Endothelial cell of umbilical vein (primary cell): ENCODE results near the gene FBXO8. TPM values are rescaled to one million over a fixed set of nuclear protein-coding genes. Genes with fewer than 3 reads are reported as not detected.

ENCODE experiments used
- BruUV-seq: library from RNA; stranded (reverse); fragments of 400-500 nt; replicated peaks from 2 replicates; lab custom pipeline; 2021; lab: Mats Ljungman, UMichigan
- CTCF ChIA-PET: fragments of 300-600, 350-600 bp; sonication (Branson Sonifier 250); formaldehyde crosslinking; loops from one replicate; lab custom pipeline; 2021; ENCODE audit warnings: antibody characterized with exemption, inconsistent platforms; lab: Charles Lee
- POLR2A ChIA-PET: fragments of 300-600, 350-600 bp; sonication (Branson Sonifier 250); formaldehyde crosslinking; loops from one replicate; lab custom pipeline; 2021; ENCODE audit warnings: antibody characterized with exemption, inconsistent platforms; lab: Charles Lee
- DNase-seq: peaks from one replicate; pipeline ENCODE4 v3.0.0-alpha.2; 2011; ENCODE audit warnings: low read depth, low spot score
- FAIRE-seq: peaks from 2 replicates; lab custom pipeline; 2011; peaks lifted over from hg19 to GRCh38; lab: Jason Lieb, UNC
- H2AFZ ChIP-seq: 2 replicates; pipeline ENCODE4 v1.6.0; 2012; ENCODE audit warnings: low read depth, low read length, control low read depth, inconsistent platforms
- H3K27ac ChIP-seq: 2 replicates; pipeline ENCODE4 v1.5.1; 2011; ENCODE audit warnings: low read depth, mild to moderate bottlenecking, control low read depth, low read length, moderate library complexity; ENCODE audit not compliant: insufficient read depth
- H3K27me3 ChIP-seq, 2 experiments: 2 replicates each; pipeline versions ENCODE4 v1.6.0 to v1.6.1; 2011; ENCODE audit warnings: low read length in 2 of 2, mixed read lengths in 1 of 2; ENCODE audit not compliant: control insufficient read depth in 2 of 2, insufficient read depth in 2 of 2
- H3K36me3 ChIP-seq, 2 experiments: 2 replicates in 1 of 2; 3 replicates in 1 of 2; pipeline ENCODE4 v1.5.1; 2011; ENCODE audit warnings: low read length in 2 of 2, mild to moderate bottlenecking in 1 of 2, moderate library complexity in 1 of 2; ENCODE audit not compliant: control insufficient read depth in 2 of 2, insufficient read depth in 2 of 2; ENCODE audit errors: extremely low read depth in 1 of 2
- H3K4me1 ChIP-seq: 3 replicates; pipeline ENCODE4 v1.5.1; 2011; ENCODE audit warnings: mild to moderate bottlenecking, low read length; ENCODE audit not compliant: control insufficient read depth, insufficient read depth; ENCODE audit errors: extremely low read depth
- H3K4me2 ChIP-seq: 2 replicates; pipeline ENCODE4 v1.6.1; 2011; ENCODE audit warnings: low read length, control low read depth, mixed read lengths; ENCODE audit not compliant: insufficient read depth
- H3K4me3 ChIP-seq, 3 experiments: fragments of 200-600 bp in 1 of 3; sonication (generic), shearing (Covaris generic) in 1 of 3; replicated peaks in 1 of 3; 2 replicates each; pipeline ENCODE4 v1.5.1; 2011 to 2016; ENCODE audit warnings: control low read depth in 3 of 3, low read length in 3 of 3, mild to moderate bottlenecking in 2 of 3, inconsistent platforms in 1 of 3, low read depth in 1 of 3, moderate library complexity in 1 of 3; ENCODE audit not compliant: insufficient read depth in 1 of 3
- H3K79me2 ChIP-seq: 2 replicates; pipeline ENCODE4 v1.6.0; 2012; ENCODE audit warnings: low read length, inconsistent platforms; ENCODE audit not compliant: control insufficient read depth, insufficient read depth
- H3K9ac ChIP-seq: replicated peaks from 2 replicates; pipeline ENCODE3; 2011; ENCODE audit warnings: low read length, control low read depth; ENCODE audit not compliant: insufficient read depth; ENCODE audit errors: extremely low read depth
- H3K9me1 ChIP-seq: replicated peaks from 3 replicates; pipeline ENCODE4 v1.6.0; 2011; ENCODE audit warnings: mild to moderate bottlenecking, low read length; ENCODE audit not compliant: control insufficient read depth, insufficient read depth; ENCODE audit errors: extremely low read depth
- H3K9me3 ChIP-seq: replicated peaks from 2 replicates; pipeline ENCODE4 v1.5.1; 2012; ENCODE audit warnings: low read length, inconsistent platforms; ENCODE audit not compliant: control insufficient read depth, insufficient read depth
- H4K20me1 ChIP-seq: replicated peaks from 2 replicates; pipeline ENCODE3; 2011; ENCODE audit warnings: mild to moderate bottlenecking, low read length; ENCODE audit not compliant: control insufficient read depth, insufficient read depth; ENCODE audit errors: extremely low read depth
- EZH2 ChIP-seq: IDR thresholded peaks from 2 replicates; pipeline ENCODE4 v1.6.1; 2012; ENCODE audit warnings: borderline replicate concordance, low read depth, mild to moderate bottlenecking, moderate library complexity, low read length, inconsistent platforms; ENCODE audit not compliant: severe bottlenecking
- FOS ChIP-seq: IDR thresholded peaks from 2 replicates; pipeline ENCODE4 v1.6.1; 2011; ENCODE audit warnings: mild to moderate bottlenecking, low read length, moderate library complexity, borderline replicate concordance; ENCODE audit not compliant: insufficient read depth
- GATA2 ChIP-seq: IDR thresholded peaks from 2 replicates; pipeline ENCODE4 v1.7.0; 2011; ENCODE audit warnings: low read depth, mild to moderate bottlenecking, moderate library complexity, mixed read lengths, low read length; ENCODE audit not compliant: insufficient read length, insufficient read depth
- JUN ChIP-seq: IDR thresholded peaks from 2 replicates; pipeline ENCODE4 v1.6.1; 2011; ENCODE audit warnings: borderline replicate concordance, low read depth; ENCODE audit not compliant: insufficient read length, insufficient read depth
- MAX ChIP-seq: IDR thresholded peaks from 2 replicates; pipeline ENCODE4 v1.6.1; 2011; ENCODE audit not compliant: insufficient read depth, insufficient read length
- MYC ChIP-seq: IDR thresholded peaks from one replicate; pipeline ENCODE4 v1.6.1; 2011; ENCODE audit warnings: mild to moderate bottlenecking, low read depth, low read length
- POLR2A ChIP-seq: IDR thresholded peaks from 2 replicates; pipeline ENCODE4 v1.6.1; 2012; ENCODE audit warnings: low read depth, mild to moderate bottlenecking, control low read depth, low read length
- POLR2AphosphoS5 ChIP-seq: IDR thresholded peaks from 2 replicates; pipeline ENCODE4 v1.6.1; 2012; ENCODE audit warnings: low read depth, mild to moderate bottlenecking, control low read depth, low read length, moderate library complexity; ENCODE audit not compliant: insufficient read depth
- dilution Hi-C: fragments of 300-500 bp; cut with MboI; formaldehyde crosslinking; loops from one replicate; pipeline ENCODE4 v1.15.0; 2019; ENCODE audit warnings: low sequenced_read_pairs; ENCODE audit not compliant: extremely low pct_ligation_motif_present
- intact Hi-C: fragments of 100-400 bp; cut with micrococcal nuclease; formaldehyde crosslinking; loops from one replicate; pipeline ENCODE4 v1.10.0; 2022
- polyA plus RNA-seq, 4 experiments: library from polyadenylated mRNA; depleted of rRNA in 3 of 4; stranded (reverse) in 3 of 4; unstranded in 1 of 4; fragments of >200 nt; gene quantifications; 2 replicates each; pipeline versions ENCODE4 v1.2.1 to v1.2.3, GENCODE V29; 2011 to 2012; ENCODE audit warnings: missing spikeins in 1 of 4
- total RNA-seq: library from RNA; stranded (reverse); gene quantifications from 2 replicates; pipeline ENCODE4 v1.2.3, GENCODE V29; 2021
- TF ChIP-seq, protein P1 (sequence below), 2 donors: IDR thresholded peaks; 1 replicate in 1 of 2; 2 replicates in 1 of 2; pipeline ENCODE4 v1.5.1; 2011; ENCODE audit warnings: low read length in 2 of 2, mild to moderate bottlenecking in 2 of 2, moderate library complexity in 2 of 2, control low read depth in 1 of 2, inconsistent platforms in 1 of 2, low read depth in 1 of 2; ENCODE audit not compliant: insufficient read depth in 1 of 2; ENCODE audit errors: extremely low read depth in 1 of 2

The FBXO8 gene
- total and polyA plus RNA-seq, 2 donors (not counting 3 experiments of a cell fraction or from before 2014, with no cell fraction given) = 9.9 to 14.5 TPM

DNA sequence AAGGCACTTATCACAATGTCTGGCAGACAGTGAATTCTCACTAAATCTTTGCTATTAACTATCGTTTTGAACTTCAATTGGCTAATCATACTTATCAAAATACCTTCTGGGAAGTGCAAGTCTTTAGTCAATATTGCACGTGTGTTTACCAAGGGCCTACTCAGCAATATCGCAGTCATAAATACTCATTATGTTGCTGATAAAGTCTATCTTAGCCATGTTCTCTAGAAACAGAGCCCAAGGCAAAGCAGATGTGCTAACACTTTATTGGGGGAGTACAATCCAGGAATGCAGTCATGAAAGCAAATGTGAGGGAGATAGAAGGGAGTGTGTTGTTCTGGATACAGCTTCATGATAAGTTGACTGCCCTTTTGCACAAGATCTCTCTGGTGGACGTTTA lies 90.5 kb downstream of the FBXO8 start:
- Histone ChIP-seq H3K79me2 (no peaks in the 10 kb centered on the region), H3K4me1 (no peaks in the 10 kb centered on the region), H3K27me3 (peaks cover 1 to 4% of the 10 kb centered on the region in 2 experiments), H3K27ac (no peak overlapping the region), H4K20me1 (no peaks in the 10 kb centered on the region), H3K9ac (no peak overlapping the region), H3K36me3 (no peaks in the 10 kb centered on the region), H3K9me1 (no peaks in the 10 kb centered on the region), H3K4me2 (no peak overlapping the region), H2AFZ (no peak overlapping the region), H3K9me3 (no peaks in the 10 kb centered on the region), H3K4me3 (no peak overlapping the region)
- ChIA-PET POLR2A (no interaction called here), CTCF (interaction anchor here (1.1 to 1.5 kb wide), 2 partner anchors 13 to 15 kb away, joined by 3 read pairs; no protein-coding TSS in a partner anchor)
- dilution Hi-C loops = no loop called here
- TF ChIP-seq FOS = no peak
- TF ChIP-seq POLR2A = no peak
- no peak for TF ChIP-seq MAX
- no peak for TF ChIP-seq MYC
- TF ChIP-seq POLR2AphosphoS5 = no peak
- no peak for TF ChIP-seq GATA2
- TF ChIP-seq EZH2 = no peak
- TF ChIP-seq, protein P1, sequence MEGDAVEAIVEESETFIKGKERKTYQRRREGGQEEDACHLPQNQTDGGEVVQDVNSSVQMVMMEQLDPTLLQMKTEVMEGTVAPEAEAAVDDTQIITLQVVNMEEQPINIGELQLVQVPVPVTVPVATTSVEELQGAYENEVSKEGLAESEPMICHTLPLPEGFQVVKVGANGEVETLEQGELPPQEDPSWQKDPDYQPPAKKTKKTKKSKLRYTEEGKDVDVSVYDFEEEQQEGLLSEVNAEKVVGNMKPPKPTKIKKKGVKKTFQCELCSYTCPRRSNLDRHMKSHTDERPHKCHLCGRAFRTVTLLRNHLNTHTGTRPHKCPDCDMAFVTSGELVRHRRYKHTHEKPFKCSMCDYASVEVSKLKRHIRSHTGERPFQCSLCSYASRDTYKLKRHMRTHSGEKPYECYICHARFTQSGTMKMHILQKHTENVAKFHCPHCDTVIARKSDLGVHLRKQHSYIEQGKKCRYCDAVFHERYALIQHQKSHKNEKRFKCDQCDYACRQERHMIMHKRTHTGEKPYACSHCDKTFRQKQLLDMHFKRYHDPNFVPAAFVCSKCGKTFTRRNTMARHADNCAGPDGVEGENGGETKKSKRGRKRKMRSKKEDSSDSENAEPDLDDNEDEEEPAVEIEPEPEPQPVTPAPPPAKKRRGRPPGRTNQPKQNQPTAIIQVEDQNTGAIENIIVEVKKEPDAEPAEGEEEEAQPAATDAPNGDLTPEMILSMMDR (IDR thresholded peaks at IDR 0.05; ENCODE audit: extremely low read depth in 1 of 2, insufficient read depth in 1 of 2, low read depth in 1 of 2, low read length in 2 of 2) = no peak
- TF ChIP-seq JUN = no peak
- BruUV-seq = no TSS peak
- FAIRE-seq (no peak), DNase-seq (no peak)
- intact Hi-C loops = no loop called here
